Measurements from ENCODE around the gene TMEM140.
"Not testable (repeated sequence)": the region's sequence is repeated elsewhere in the genome, so short reads cannot be mapped to it uniquely, and the experiment has no call there.

TMEM140 gene

DNA sequence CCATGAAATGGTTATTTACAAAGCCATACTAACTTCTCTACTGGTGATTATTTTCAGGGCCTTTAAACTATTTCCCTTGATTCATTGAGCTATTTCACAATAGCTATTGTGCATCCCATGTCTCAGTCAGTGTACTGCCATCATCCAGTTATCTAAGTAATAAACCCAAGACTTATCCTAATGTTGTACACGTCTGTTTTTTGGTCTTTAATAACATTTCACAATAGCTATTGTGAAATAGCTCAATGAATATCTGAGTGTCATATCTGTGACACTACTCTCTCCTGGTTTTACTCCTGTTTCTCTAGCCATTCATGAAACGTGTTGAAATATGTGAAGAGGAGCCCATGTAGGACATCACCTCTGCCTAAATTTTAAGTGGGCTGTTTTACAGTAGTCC lies 36.5 kb upstream of the TMEM140 start:
- TF ChIP-seq, protein P1, sequence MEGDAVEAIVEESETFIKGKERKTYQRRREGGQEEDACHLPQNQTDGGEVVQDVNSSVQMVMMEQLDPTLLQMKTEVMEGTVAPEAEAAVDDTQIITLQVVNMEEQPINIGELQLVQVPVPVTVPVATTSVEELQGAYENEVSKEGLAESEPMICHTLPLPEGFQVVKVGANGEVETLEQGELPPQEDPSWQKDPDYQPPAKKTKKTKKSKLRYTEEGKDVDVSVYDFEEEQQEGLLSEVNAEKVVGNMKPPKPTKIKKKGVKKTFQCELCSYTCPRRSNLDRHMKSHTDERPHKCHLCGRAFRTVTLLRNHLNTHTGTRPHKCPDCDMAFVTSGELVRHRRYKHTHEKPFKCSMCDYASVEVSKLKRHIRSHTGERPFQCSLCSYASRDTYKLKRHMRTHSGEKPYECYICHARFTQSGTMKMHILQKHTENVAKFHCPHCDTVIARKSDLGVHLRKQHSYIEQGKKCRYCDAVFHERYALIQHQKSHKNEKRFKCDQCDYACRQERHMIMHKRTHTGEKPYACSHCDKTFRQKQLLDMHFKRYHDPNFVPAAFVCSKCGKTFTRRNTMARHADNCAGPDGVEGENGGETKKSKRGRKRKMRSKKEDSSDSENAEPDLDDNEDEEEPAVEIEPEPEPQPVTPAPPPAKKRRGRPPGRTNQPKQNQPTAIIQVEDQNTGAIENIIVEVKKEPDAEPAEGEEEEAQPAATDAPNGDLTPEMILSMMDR (IDR thresholded peaks at IDR 0.05; ENCODE audit: low read depth, low read length): no peak
- no peak for DNase-seq (ENCODE audit: low read depth, low spot score)
- in situ Hi-C loops (cut with HindIII; ENCODE audit: low sequenced_read_pairs): no loop called here
- no peak overlapping the region for H3K4me3 ChIP-seq (ENCODE audit: low read depth, low read length)

GRCh38 chr7:135114622-135115021 lies 33.2 kb upstream of the TMEM140 start:
- TF ChIP-seq, protein P1 (IDR thresholded peaks at IDR 0.05; ENCODE audit: low read depth, low read length): no peak
- in situ Hi-C loops (cut with HindIII; ENCODE audit: low sequenced_read_pairs): no loop called here
- H3K4me3 ChIP-seq (ENCODE audit: low read depth, low read length): no peak overlapping the region
- DNase-seq (ENCODE audit: low read depth, low spot score): no peak

GRCh38 chr7:135117096-135117495 lies 30.8 kb upstream of the TMEM140 start:
- DNase-seq (ENCODE audit: low read depth, low spot score): no peak
- in situ Hi-C loops (cut with HindIII; ENCODE audit: low sequenced_read_pairs): no loop called here
- no peak overlapping the region for H3K4me3 ChIP-seq (ENCODE audit: low read depth, low read length)
- TF ChIP-seq, protein P1 (IDR thresholded peaks at IDR 0.05; ENCODE audit: low read depth, low read length): no peak

DNA sequence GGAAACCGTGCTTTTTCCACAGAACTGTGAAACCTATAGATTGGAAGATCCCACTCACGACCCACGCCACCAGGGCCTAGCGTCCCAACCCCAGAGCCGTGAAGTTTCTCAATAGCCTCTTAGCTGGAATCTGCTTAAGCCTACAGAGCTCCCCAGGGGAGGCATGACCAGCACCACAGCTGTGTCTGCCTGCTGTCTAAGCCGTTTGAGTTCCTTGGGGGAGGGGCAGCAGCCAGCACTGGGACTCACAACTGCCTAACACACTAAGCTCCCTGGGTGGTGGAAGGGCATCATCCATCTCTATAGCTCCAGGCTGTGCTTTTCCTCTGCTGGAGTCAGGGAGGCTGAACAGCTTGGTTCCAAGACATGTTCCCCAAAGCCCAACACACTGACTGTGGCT lies 26.0 kb upstream of the TMEM140 start:
- TF ChIP-seq, protein P1 (IDR thresholded peaks at IDR 0.05; ENCODE audit: low read depth, low read length): no peak
- in situ Hi-C loops (cut with HindIII; ENCODE audit: low sequenced_read_pairs): no loop called here
- DNase-seq (ENCODE audit: low read depth, low spot score): no peak
- no peak overlapping the region for H3K4me3 ChIP-seq (ENCODE audit: low read depth, low read length)

DNA sequence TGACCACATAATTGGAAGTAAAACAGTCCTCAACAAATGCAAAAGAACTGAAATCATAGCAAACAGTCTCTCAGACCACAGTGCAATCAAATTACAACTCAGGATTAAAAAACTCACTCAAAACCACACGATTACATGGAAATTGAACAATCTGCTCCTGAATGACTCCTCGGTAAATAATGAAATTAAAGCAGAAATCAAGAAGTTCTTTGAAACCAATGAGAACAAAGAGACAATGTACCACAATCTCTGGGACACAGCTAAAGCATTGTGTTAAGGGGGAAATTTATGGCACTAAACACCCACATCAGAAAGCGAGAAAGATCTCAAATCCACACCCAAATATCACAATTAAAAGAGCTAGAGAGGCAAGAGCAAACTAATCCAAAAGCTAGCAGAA lies 23.2 kb upstream of the TMEM140 start:
- in situ Hi-C loops (cut with HindIII; ENCODE audit: low sequenced_read_pairs); DNase-seq (ENCODE audit: low read depth, low spot score); H3K4me3 ChIP-seq (ENCODE audit: low read depth, low read length): not testable (repeated sequence)

DNA sequence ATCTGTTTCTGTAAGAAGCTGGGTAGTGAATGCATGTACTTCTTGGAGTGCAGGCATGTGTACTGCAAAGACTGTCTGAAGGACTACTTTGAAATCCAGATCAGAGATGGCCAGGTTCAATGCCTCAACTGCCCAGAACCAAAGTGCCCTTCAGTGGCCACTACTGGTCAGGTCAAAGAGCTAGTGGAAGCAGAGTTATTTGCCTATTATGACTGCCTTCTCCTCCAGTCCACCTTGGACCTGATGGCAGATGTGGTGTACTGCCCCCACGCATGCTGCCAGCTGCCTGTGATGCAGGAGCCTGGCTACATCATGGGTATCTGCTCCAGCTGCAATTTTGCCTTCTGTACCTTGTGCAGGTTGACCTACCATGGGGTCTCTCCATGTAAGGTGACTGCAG lies 18.9 kb upstream of the TMEM140 start:
- in situ Hi-C loops (cut with HindIII; ENCODE audit: low sequenced_read_pairs): no loop called here
- no peak for DNase-seq (ENCODE audit: low read depth, low spot score)
- H3K4me3 ChIP-seq (ENCODE audit: low read depth, low read length): no peak overlapping the region
- TF ChIP-seq, protein P1 (IDR thresholded peaks at IDR 0.05; ENCODE audit: low read depth, low read length): no peak

- in situ Hi-C loops (cut with HindIII; ENCODE audit: low sequenced_read_pairs): no loop called here
- DNase-seq (ENCODE audit: low read depth, low spot score): no peak
- TF ChIP-seq, protein P1 (IDR thresholded peaks at IDR 0.05; ENCODE audit: low read depth, low read length): no peak
- no peak overlapping the region for H3K4me3 ChIP-seq (ENCODE audit: low read depth, low read length)
Measured at GRCh38 chr7:135129579-135129978, 18.3 kb upstream of the TMEM140 start.
